Measurements from ENCODE around the gene UBXN2A. TPM values are rescaled to one million over a fixed set of nuclear protein-coding genes. Genes with fewer than 3 reads are reported as not detected.
"Not testable (repeated sequence)": the region's sequence is repeated elsewhere in the genome, so short reads cannot be mapped to it uniquely, and the experiment has no call there.

The UBXN2A gene
- total and polyA plus RNA-seq, 4 experiments from 2014 or later, result 9.7 to 15.0 (median 13.4) TPM

DNA sequence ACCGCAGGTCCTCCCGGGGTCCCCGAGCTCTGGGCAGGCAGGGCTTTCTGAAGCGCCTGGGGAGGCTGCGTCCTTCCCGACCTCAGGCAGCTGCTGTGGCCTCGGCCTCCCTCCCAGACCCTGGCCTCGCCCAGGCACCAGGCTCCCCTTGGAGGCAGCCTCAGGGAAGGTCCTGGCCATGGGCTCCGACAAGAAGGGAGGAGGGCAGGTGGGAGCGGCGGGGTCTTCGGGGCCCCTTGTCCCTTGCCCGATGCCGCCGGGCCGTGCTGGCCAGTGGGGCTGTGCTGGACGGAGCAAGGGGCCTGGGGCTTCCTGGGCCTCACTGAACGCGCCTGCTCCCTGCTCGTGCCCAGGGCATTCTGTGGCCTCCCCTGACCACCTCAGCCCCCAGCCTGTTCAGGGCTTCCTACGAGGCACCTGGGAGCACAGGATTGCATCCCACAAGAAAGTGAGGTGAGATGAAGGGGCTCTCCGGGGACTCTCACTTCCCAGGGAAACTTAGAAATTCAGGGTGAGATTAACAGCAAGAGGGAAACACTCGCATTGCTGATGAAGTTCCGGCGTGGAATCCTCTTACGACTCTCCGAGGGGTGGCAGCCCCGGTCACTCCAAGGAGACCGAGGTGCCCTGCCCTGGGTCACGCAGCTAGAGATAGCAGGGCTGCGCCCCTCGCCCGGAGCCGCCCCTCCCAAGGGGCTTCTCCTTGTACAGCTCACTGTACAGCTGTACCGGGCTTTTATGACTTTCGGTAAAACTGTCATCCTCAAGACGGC lies 70.4 kb downstream of the UBXN2A start:
- ChIA-PET CTCF (ENCODE audit: partially characterized antibody) (interaction anchor here (1.2 kb wide), 2 partner anchors 12 to 186 kb away, joined by 3 read pairs; no protein-coding TSS in a partner anchor), POLR2A (ENCODE audit: partially characterized antibody) (no interaction called here)
- Mint-ChIP-seq H3K27ac (no peak overlapping the region), H3K27me3 (peaks cover 24 to 31% of the 10 kb centered on the region in 2 donors), H3K4me1 (peaks cover 0 to 11% (median under 1%) of the 10 kb centered on the region in 4 donors), H3K36me3 (no peaks in the 10 kb centered on the region), H3K4me3 (no peak overlapping the region), H3K9me3 (no peaks in the 10 kb centered on the region)
- peaks cover 11% of the 10 kb centered on the region for H3K4me1 ChIP-seq (ENCODE audit: insufficient read depth, low read length)
- peaks cover 5% of the 10 kb centered on the region for H3K27me3 ChIP-seq (ENCODE audit: insufficient read depth, low read length)
- H3K4me3 ChIP-seq (ENCODE audit: low read length in 2 of 2), result no peak overlapping the region
- intact Hi-C loops (cut with micrococcal nuclease), result no loop called here
- no peak for DNase-seq
- H3K27ac ChIP-seq (ENCODE audit: low read depth, low read length), result no peak overlapping the region
- H3K36me3 ChIP-seq (ENCODE audit: insufficient read depth, low read length), result no peaks in the 10 kb centered on the region
- H3K9me3 ChIP-seq (ENCODE audit: control insufficient read depth in 1 of 2, low read length in 2 of 2), result no peaks in the 10 kb centered on the region

GRCh38 chr2:24011250-24012104 lies 71.2 kb downstream of the UBXN2A start:
- POLR2A ChIA-PET (ENCODE audit: partially characterized antibody), result no interaction called here
- H3K4me1 ChIP-seq (ENCODE audit: insufficient read depth, low read length), result peaks cover 11% of the 10 kb centered on the region
- no peak overlapping the region for H3K27ac ChIP-seq (ENCODE audit: low read depth, low read length)
- peak overlapping the region in 1 of 8 donors; percentile 18 for H3K4me3 Mint-ChIP-seq
- CTCF ChIA-PET (ENCODE audit: partially characterized antibody), result interaction anchor here (1.2 kb wide), 2 partner anchors 11 to 187 kb away, joined by 3 read pairs; no protein-coding TSS in a partner anchor
- no peak overlapping the region for H3K4me3 ChIP-seq (ENCODE audit: low read length in 2 of 2)
- peak overlapping the region in 1 of 7 donors; percentile 81 for H3K27ac Mint-ChIP-seq
- H3K9me3 ChIP-seq (ENCODE audit: control insufficient read depth in 1 of 2, low read length in 2 of 2), result no peaks in the 10 kb centered on the region
- peaks cover 24 to 31% of the 10 kb centered on the region in 2 donors for H3K27me3 Mint-ChIP-seq
- no peaks in the 10 kb centered on the region for H3K36me3 Mint-ChIP-seq
- peaks cover 0 to 11% (median under 1%) of the 10 kb centered on the region in 4 donors for H3K4me1 Mint-ChIP-seq
- DNase-seq, result no peak
- no peaks in the 10 kb centered on the region for H3K36me3 ChIP-seq (ENCODE audit: insufficient read depth, low read length)
- intact Hi-C loops (cut with micrococcal nuclease), result no loop called here
- H3K27me3 ChIP-seq (ENCODE audit: insufficient read depth, low read length), result peaks cover 5% of the 10 kb centered on the region
- H3K9me3 Mint-ChIP-seq, result no peaks in the 10 kb centered on the region

DNA sequence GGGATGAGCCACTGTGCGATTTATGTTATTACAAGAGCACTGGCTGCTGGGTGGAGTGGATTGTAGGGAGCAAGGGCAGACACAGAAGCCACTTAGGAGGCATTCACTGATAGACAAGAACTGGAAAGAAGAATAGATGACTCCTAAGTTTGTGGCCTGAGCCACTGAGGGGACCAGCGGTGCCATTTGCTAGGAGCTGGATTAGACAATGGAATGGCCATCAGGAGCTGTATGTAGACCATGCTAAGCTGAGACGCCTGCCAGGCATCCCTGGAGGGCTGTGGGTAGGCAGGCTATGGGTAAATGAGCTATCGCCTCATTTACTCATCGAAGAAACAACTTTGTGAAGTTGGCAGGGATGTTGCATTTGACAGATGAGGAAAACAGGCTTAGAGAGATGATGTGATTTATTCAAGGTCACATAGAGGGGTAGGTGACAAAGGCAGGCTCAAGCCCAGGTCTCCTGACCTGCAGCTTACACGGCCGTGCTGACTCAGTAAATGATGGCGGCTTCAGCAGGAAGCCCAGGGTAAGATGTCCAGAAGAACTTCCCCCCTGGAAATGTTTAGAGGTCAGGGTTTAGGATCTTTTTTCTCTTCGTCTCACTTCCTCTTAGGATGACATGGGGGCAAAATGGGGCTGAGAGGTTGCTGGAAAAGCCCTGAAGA lies 72.4 kb downstream of the UBXN2A start:
- ChIA-PET CTCF (ENCODE audit: partially characterized antibody) (no interaction called here), POLR2A (ENCODE audit: partially characterized antibody) (interaction anchor here (0.7 kb wide), 1 partner anchor 120 kb away, joined by 3 read pairs; no protein-coding TSS in a partner anchor)
- H3K27me3 Mint-ChIP-seq, result peaks cover 24 to 31% of the 10 kb centered on the region in 2 donors

DNA sequence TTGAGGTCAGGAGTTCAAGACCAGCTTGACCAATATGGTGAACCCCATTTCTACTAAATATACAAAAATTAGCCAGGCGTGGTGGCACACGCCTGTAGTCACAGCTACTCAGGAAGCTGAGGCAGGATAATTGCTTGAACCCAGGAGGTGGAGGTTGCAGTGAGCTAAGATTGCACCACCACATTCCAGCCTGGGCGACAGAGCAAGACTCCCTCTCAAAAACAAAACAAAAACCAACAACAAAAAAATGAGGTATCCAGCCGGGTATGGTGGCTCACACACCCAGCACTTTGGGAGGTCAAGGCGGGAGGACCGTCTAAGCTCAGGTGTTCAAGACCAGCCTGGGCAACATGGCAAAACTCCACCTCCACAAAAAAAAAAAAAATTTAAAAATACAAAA lies 74.6 kb downstream of the UBXN2A start:
- H3K27ac ChIP-seq (ENCODE audit: low read depth, low read length); H3K9me3 Mint-ChIP-seq; H3K4me3 Mint-ChIP-seq; H3K27ac Mint-ChIP-seq; H3K4me3 ChIP-seq (ENCODE audit: low read length in 2 of 2); intact Hi-C loops (cut with micrococcal nuclease); H3K9me3 ChIP-seq (ENCODE audit: control insufficient read depth in 1 of 2, low read length in 2 of 2); DNase-seq; H3K27me3 ChIP-seq (ENCODE audit: insufficient read depth, low read length); CTCF ChIA-PET (ENCODE audit: partially characterized antibody); POLR2A ChIA-PET (ENCODE audit: partially characterized antibody); H3K36me3 Mint-ChIP-seq; H3K36me3 ChIP-seq (ENCODE audit: insufficient read depth, low read length); H3K4me1 ChIP-seq (ENCODE audit: insufficient read depth, low read length): not testable (repeated sequence)
- peaks cover 0 to 11% (median 0%) of the 10 kb centered on the region in 4 donors for H3K4me1 Mint-ChIP-seq
- peaks cover 18 to 24% of the 10 kb centered on the region in 2 donors for H3K27me3 Mint-ChIP-seq

More for the DNA sequence above, 72.4 kb downstream of the UBXN2A start:
- H3K9me3 Mint-ChIP-seq, result no peaks in the 10 kb centered on the region
- intact Hi-C loops (cut with micrococcal nuclease), result no loop called here
- Histone ChIP-seq H3K4me1 (ENCODE audit: insufficient read depth, low read length) (peaks cover 11% of the 10 kb centered on the region), H3K4me3 (ENCODE audit: low read length in 2 of 2) (no peak overlapping the region), H3K27me3 (ENCODE audit: insufficient read depth, low read length) (peaks cover 5% of the 10 kb centered on the region), H3K9me3 (ENCODE audit: control insufficient read depth in 1 of 2, low read length in 2 of 2) (no peaks in the 10 kb centered on the region), H3K36me3 (ENCODE audit: insufficient read depth, low read length) (no peaks in the 10 kb centered on the region), H3K27ac (ENCODE audit: low read depth, low read length) (no peak overlapping the region)
- no peak for DNase-seq
- H3K4me1 Mint-ChIP-seq, result peaks cover 0 to 11% (median under 1%) of the 10 kb centered on the region in 4 donors
- no peak overlapping the region for H3K4me3 Mint-ChIP-seq
- H3K36me3 Mint-ChIP-seq, result no peaks in the 10 kb centered on the region
- peak overlapping the region in 1 of 7 donors; percentile 34 for H3K27ac Mint-ChIP-seq

GRCh38 chr2:24015562-24016375 lies 75.5 kb downstream of the UBXN2A start:
- H3K9me3 ChIP-seq (ENCODE audit: control insufficient read depth in 1 of 2, low read length in 2 of 2), result no peaks in the 10 kb centered on the region
- H3K27ac Mint-ChIP-seq, result no peak overlapping the region
- H3K27ac ChIP-seq (ENCODE audit: low read depth, low read length), result no peak overlapping the region
- no peak overlapping the region for H3K4me3 Mint-ChIP-seq
- no peak for DNase-seq
- intact Hi-C loops (cut with micrococcal nuclease), result no loop called here
- no peaks in the 10 kb centered on the region for H3K36me3 ChIP-seq (ENCODE audit: insufficient read depth, low read length)
- peaks cover 0 to 11% (median 0%) of the 10 kb centered on the region in 4 donors for H3K4me1 Mint-ChIP-seq
- H3K36me3 Mint-ChIP-seq, result no peaks in the 10 kb centered on the region
- H3K27me3 Mint-ChIP-seq, result peaks cover 18 to 23% of the 10 kb centered on the region in 2 donors
- CTCF ChIA-PET (ENCODE audit: partially characterized antibody), result no interaction called here
- H3K27me3 ChIP-seq (ENCODE audit: insufficient read depth, low read length), result peaks cover 3% of the 10 kb centered on the region
- POLR2A ChIA-PET (ENCODE audit: partially characterized antibody), result no interaction called here
- no peak overlapping the region for H3K4me3 ChIP-seq (ENCODE audit: low read length in 2 of 2)
- H3K9me3 Mint-ChIP-seq, result no peaks in the 10 kb centered on the region
- no peaks in the 10 kb centered on the region for H3K4me1 ChIP-seq (ENCODE audit: insufficient read depth, low read length)

- Mint-ChIP-seq H3K4me3 (no peak overlapping the region), H3K4me1 (peaks cover 0 to 5% (median 0%) of the 10 kb centered on the region in 4 donors), H3K9me3 (no peaks in the 10 kb centered on the region), H3K36me3 (no peaks in the 10 kb centered on the region), H3K27ac (no peak overlapping the region), H3K27me3 (peaks cover 15 to 17% of the 10 kb centered on the region in 2 donors)
- Histone ChIP-seq H3K27ac (ENCODE audit: low read depth, low read length) (no peak overlapping the region), H3K27me3 (ENCODE audit: insufficient read depth, low read length) (no peaks in the 10 kb centered on the region), H3K4me1 (ENCODE audit: insufficient read depth, low read length) (no peaks in the 10 kb centered on the region), H3K9me3 (ENCODE audit: control insufficient read depth in 1 of 2, low read length in 2 of 2) (no peaks in the 10 kb centered on the region), H3K4me3 (ENCODE audit: low read length in 2 of 2) (no peak overlapping the region), H3K36me3 (ENCODE audit: insufficient read depth, low read length) (no peaks in the 10 kb centered on the region)
- ChIA-PET CTCF (ENCODE audit: partially characterized antibody) (no interaction called here), POLR2A (ENCODE audit: partially characterized antibody) (no interaction called here)
- no peak for DNase-seq
- intact Hi-C loops (cut with micrococcal nuclease), result no loop called here
Measured at GRCh38 chr2:24016376-24016761, 76.1 kb downstream of the UBXN2A start.

All from CD4-positive, alpha-beta memory T cell (primary cell).